GM12878 (cell line): ENCODE data around the gene SLIT1. TPM values are rescaled to one million over a fixed set of nuclear protein-coding genes. Genes with fewer than 3 reads are reported as not detected.

Experiments used
- ATAC-seq: fragments of 200-7000 bp; cut with Tn5 transposase; 3 replicates; pipeline ENCODE4 v1.9.1; 2020; ENCODE audit warnings: mild to moderate bottlenecking, moderate library complexity
- BruUV-seq: library from RNA; stranded (reverse); fragments of 400-500 nt; replicated peaks from 2 replicates; lab custom pipeline; 2021; lab: Mats Ljungman, UMichigan
- CTCF ChIA-PET: fragments of 300-600 bp; sonication (Branson Sonifier 250); formaldehyde crosslinking; extraction: SDS; loops from one replicate; lab custom pipeline; 2021; ENCODE audit warnings: inconsistent platforms; lab: Yijun Ruan, JAX
- POLR2A ChIA-PET: fragments of 350-600 bp; formaldehyde crosslinking; extraction: SDS; loops from one replicate; lab custom pipeline; 2021; ENCODE audit warnings: inconsistent platforms; lab: Charles Lee
- RAD21 ChIA-PET: fragments of 300-600 bp; sonication (Branson Sonifier 250); formaldehyde crosslinking; loops from one replicate; lab custom pipeline; 2023; ENCODE audit warnings: antibody characterized with exemption; ENCODE audit not compliant: unreplicated experiment; lab: Charles Lee
- SMC1A ChIA-PET: fragments of 300-600 bp; sonication (Branson Sonifier 250); formaldehyde crosslinking; loops from one replicate; lab custom pipeline; 2023; ENCODE audit not compliant: unreplicated experiment, uncharacterized antibody; lab: Charles Lee
- DNase-seq: peaks from one replicate; pipeline ENCODE4 v3.0.0-alpha.2; 2011; ENCODE audit warnings: low read depth, low spot score
- FAIRE-seq: peaks from 3 replicates; lab custom pipeline; 2011; peaks lifted over from hg19 to GRCh38; lab: Jason Lieb, UNC
- H2AFZ ChIP-seq: 2 replicates; pipeline ENCODE4 v1.6.0; 2011; ENCODE audit warnings: low read depth, low read length, control low read depth; ENCODE audit not compliant: control insufficient read depth
- H3K27ac ChIP-seq: 2 replicates; pipeline ENCODE4 v1.5.1; 2011; ENCODE audit warnings: control low read depth; ENCODE audit not compliant: control insufficient read depth, insufficient read depth
- H3K27me3 ChIP-seq, 2 experiments: replicated peaks in 1 of 2; 2 replicates each; pipeline versions ENCODE4 v1.6.0 to v1.6.1; 2011; ENCODE audit warnings: low read length in 1 of 2; ENCODE audit not compliant: control insufficient read depth in 2 of 2, insufficient read depth in 2 of 2
- H3K36me3 ChIP-seq, 2 experiments: 2 replicates each; pipeline ENCODE4 v1.5.1; 2011; ENCODE audit warnings: low read length in 1 of 2; ENCODE audit not compliant: control insufficient read depth in 2 of 2, insufficient read depth in 2 of 2
- H3K4me1 ChIP-seq: 2 replicates; pipeline ENCODE4 v1.6.1; 2011; ENCODE audit warnings: mild to moderate bottlenecking, low read length, moderate library complexity, mixed read lengths; ENCODE audit not compliant: control insufficient read depth, insufficient read depth
- H3K4me2 ChIP-seq: 2 replicates; pipeline ENCODE4 v1.6.0; 2011; ENCODE audit warnings: control low read depth; ENCODE audit not compliant: control insufficient read depth, insufficient read depth
- H3K4me3 ChIP-seq: fragments of 200-600 bp; sonication (generic); 2 replicates; pipeline ENCODE4 v1.5.1; 2016
- H3K79me2 ChIP-seq: 2 replicates; pipeline ENCODE4 v1.6.0; 2011; ENCODE audit warnings: low read length; ENCODE audit not compliant: control insufficient read depth, insufficient read depth
- H3K9ac ChIP-seq: 2 replicates; pipeline ENCODE4 v1.8.0; 2011; ENCODE audit warnings: low read length, control low read depth, mixed read lengths; ENCODE audit not compliant: control insufficient read depth, insufficient read depth
- H3K9me3 ChIP-seq: replicated peaks from 3 replicates; pipeline ENCODE4 v1.5.1; 2011; ENCODE audit warnings: mild to moderate bottlenecking, low read length; ENCODE audit not compliant: control insufficient read depth, insufficient read depth
- H4K20me1 ChIP-seq: 2 replicates; pipeline ENCODE4 v1.6.0; 2011; ENCODE audit not compliant: control insufficient read depth, insufficient read depth
- CEBPB ChIP-seq, 2 experiments: fragments of 150-350 bp in 1 of 2; IDR thresholded peaks; 2 replicates each; pipeline ENCODE4 v1.6.1; 2012 to 2014; ENCODE audit warnings: low read depth in 2 of 2, low read length in 2 of 2, borderline replicate concordance in 1 of 2, inconsistent platforms in 1 of 2
- CHD2 ChIP-seq: IDR thresholded peaks from 2 replicates; pipeline ENCODE4 v1.6.1; 2011; ENCODE audit warnings: low read depth, low read length, improper control_type of control experiment, borderline replicate concordance
- HDAC6 ChIP-seq: fragments of 200-600 bp; sonication (generic); IDR thresholded peaks from one replicate; pipeline ENCODE4 v1.8.0; 2017; ENCODE audit warnings: antibody characterized with exemption; ENCODE audit not compliant: unreplicated experiment
- IKZF1 ChIP-seq: fragments of 450-650 bp; conservative IDR thresholded peaks from 2 replicates; pipeline ENCODE4 v1.6.1; 2017; ENCODE audit warnings: antibody characterized with exemption, mild to moderate bottlenecking
- IKZF2 ChIP-seq, 2 experiments: fragments of 450-650 bp; IDR thresholded peaks; 2 replicates each; pipeline ENCODE4 v1.6.1; 2017; ENCODE audit warnings: mild to moderate bottlenecking in 2 of 2, moderate library complexity in 2 of 2
- MAX ChIP-seq: IDR thresholded peaks from 2 replicates; pipeline ENCODE4 v1.6.1; 2012; ENCODE audit warnings: low read depth, low read length, improper control_type of control experiment
- MEF2A ChIP-seq: IDR thresholded peaks from 2 replicates; pipeline ENCODE4 v1.6.1; 2011; ENCODE audit warnings: low read depth, mild to moderate bottlenecking, low read length, moderate library complexity; ENCODE audit not compliant: insufficient read depth
- MEF2B ChIP-seq: fragments of 450-650 bp; IDR thresholded peaks from 2 replicates; pipeline ENCODE4 v1.6.1; 2018; ENCODE audit warnings: mild to moderate bottlenecking, moderate library complexity; ENCODE audit not compliant: partially characterized antibody, poor library complexity, severe bottlenecking
- NFYB ChIP-seq: IDR thresholded peaks from 2 replicates; pipeline ENCODE4 v1.6.1; 2011; ENCODE audit warnings: low read depth, mild to moderate bottlenecking, low read length, improper control_type of control experiment, moderate library complexity; ENCODE audit not compliant: insufficient read depth
- NR2C2 ChIP-seq: IDR thresholded peaks from 2 replicates; pipeline ENCODE4 v1.6.1; 2011; ENCODE audit warnings: borderline replicate concordance, low read depth; ENCODE audit not compliant: control insufficient read depth, insufficient read length
- RUNX3 ChIP-seq: IDR thresholded peaks from 2 replicates; pipeline ENCODE4 v1.6.1; 2012; ENCODE audit warnings: low read length, inconsistent platforms
- YBX1 ChIP-seq: fragments of 450-650 bp; IDR thresholded peaks from 2 replicates; pipeline ENCODE4 v1.6.1; 2016; ENCODE audit warnings: antibody characterized with exemption
- ZNF207 ChIP-seq: fragments of 450-650 bp; IDR thresholded peaks from 2 replicates; pipeline ENCODE4 v1.6.1; 2014; ENCODE audit warnings: antibody characterized with exemption, mild to moderate bottlenecking, borderline replicate concordance
- WGBS: methylation state at CpG from one replicate; pipeline ENCODE4 v1.1.6; 2016; ENCODE audit warnings: low lambda C conversion rate; ENCODE audit not compliant: insufficient replicate concordance, insufficient coverage; ENCODE audit errors: missing lambda C conversion rate; 5-methylcytosine and 5-hydroxymethylcytosine counted together
- in situ Hi-C: fragments of 300-500 bp; cut with MboI; formaldehyde crosslinking; loops from 9 replicates; pipeline ENCODE4 v1.14.3; 2018; ENCODE audit warnings: mixed read lengths
- intact Hi-C: fragments of 100-400 bp; cut with micrococcal nuclease; formaldehyde crosslinking; loops from one replicate; pipeline ENCODE4 v1.14.2; 2022; ENCODE audit not compliant: unreplicated experiment
- polyA plus RNA-seq, 11 experiments: library from polyadenylated mRNA; depleted of rRNA in 4 of 11; unstranded in 6 of 11; stranded (reverse) in 5 of 11; fragments of >200 nt; fragmentation: Nextera tagmentation in 4 of 11; fragmentation: Illumina TruSeq in 1 of 11; extraction: Ambion mirVana in 4 of 11; extraction: Trizol in 1 of 11; gene quantifications; 1 replicate in 1 of 11; 2 replicates in 10 of 11; pipeline versions ENCODE4 v1.2.1 to v1.2.3, GENCODE V29; 2011 to 2016; ENCODE audit warnings: inconsistent platforms in 2 of 11, missing spikeins in 2 of 11, low read depth in 1 of 11
- total RNA-seq, 4 experiments: library from RNA; depleted of rRNA in 3 of 4; stranded (reverse); fragments of >200 nt in 3 of 4; fragmentation: Illumina TruSeq in 1 of 4; extraction: Trizol in 1 of 4; gene quantifications; 2 replicates each; pipeline versions ENCODE4 v1.2.1 to v1.2.3, GENCODE V29; 2013 to 2021
- TF ChIP-seq, protein P1 (sequence below): fragments of 450-650 bp; IDR thresholded peaks from 2 replicates; pipeline ENCODE4 v1.6.1; 2014; ENCODE audit warnings: mild to moderate bottlenecking
- TF ChIP-seq, protein P2 (sequence below), 3 experiments: IDR thresholded peaks in 2 of 3; conservative IDR thresholded peaks in 1 of 3; 2 replicates each; pipeline ENCODE4 v1.5.1; 2011; ENCODE audit warnings: low read depth in 3 of 3, low read length in 3 of 3, mild to moderate bottlenecking in 3 of 3, control low read depth in 2 of 3, moderate library complexity in 2 of 3, inconsistent platforms in 1 of 3, mixed read lengths in 1 of 3; ENCODE audit not compliant: control insufficient read depth in 2 of 3, insufficient read depth in 1 of 3; ENCODE audit errors: extremely low read depth in 1 of 3

Gene SLIT1
- total and polyA plus RNA-seq, 10 of the 15 experiments (the other 5 are each of a cell fraction or from before 2014, with no cell fraction given): 0.04 to 0.19 (median 0.06) TPM; not detected in 4

DNA sequence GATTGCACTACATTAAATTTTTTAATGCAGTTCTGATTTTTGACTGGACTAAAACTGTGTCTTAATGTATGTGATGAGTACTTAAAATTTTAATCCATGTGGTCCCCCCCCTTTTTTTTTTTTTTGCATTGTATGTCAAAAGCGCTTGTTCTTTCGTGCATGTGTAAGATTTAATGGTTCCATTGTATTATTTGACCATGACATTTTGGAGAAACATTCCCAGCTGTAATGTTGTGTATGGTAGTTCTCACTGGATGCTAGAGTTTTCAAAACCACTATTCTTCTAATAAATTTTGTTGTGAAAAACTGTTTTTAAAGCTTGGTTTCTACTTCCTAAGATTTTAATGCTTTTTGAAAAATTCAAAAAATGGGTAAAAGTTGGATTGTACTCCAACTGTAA, 221.6 kb downstream of the SLIT1 start:
- H3K79me2 ChIP-seq: no peaks in the 10 kb centered on the region
- H3K4me1 ChIP-seq: no peaks in the 10 kb centered on the region
- H3K9me3 ChIP-seq: no peaks in the 10 kb centered on the region
- no TSS peak for BruUV-seq
- FAIRE-seq (no peak), DNase-seq (no peak), ATAC-seq (no peak)
- no peak overlapping the region for H3K27ac ChIP-seq
- no peaks in the 10 kb centered on the region for H4K20me1 ChIP-seq
- ChIA-PET CTCF (interaction anchor here (1.9 kb wide), 1 partner anchor 73 kb away, joined by 4 read pairs; no protein-coding TSS in a partner anchor), RAD21 (no interaction called here), POLR2A (no interaction called here), SMC1A (interaction anchor here (1.3 kb wide), 1 partner anchor 20 kb away, joined by 6 read pairs; no protein-coding TSS in a partner anchor)
- TF ChIP-seq NFYB (no peak), IKZF1 (no peak), CHD2 (no peak), NR2C2 (no peak), MAX (no peak), CEBPB (IDR thresholded peaks at IDR 0.05; ENCODE audit: borderline replicate concordance in 1 of 2, low read depth in 2 of 2, low read length in 2 of 2) (no peak), MEF2B (no peak), IKZF2 (IDR thresholded peaks at IDR 0.05) (no peak), MEF2A (no peak), YBX1 (no peak), RUNX3 (no peak), ZNF207 (no peak), HDAC6 (no peak)
- TF ChIP-seq, protein P1, sequence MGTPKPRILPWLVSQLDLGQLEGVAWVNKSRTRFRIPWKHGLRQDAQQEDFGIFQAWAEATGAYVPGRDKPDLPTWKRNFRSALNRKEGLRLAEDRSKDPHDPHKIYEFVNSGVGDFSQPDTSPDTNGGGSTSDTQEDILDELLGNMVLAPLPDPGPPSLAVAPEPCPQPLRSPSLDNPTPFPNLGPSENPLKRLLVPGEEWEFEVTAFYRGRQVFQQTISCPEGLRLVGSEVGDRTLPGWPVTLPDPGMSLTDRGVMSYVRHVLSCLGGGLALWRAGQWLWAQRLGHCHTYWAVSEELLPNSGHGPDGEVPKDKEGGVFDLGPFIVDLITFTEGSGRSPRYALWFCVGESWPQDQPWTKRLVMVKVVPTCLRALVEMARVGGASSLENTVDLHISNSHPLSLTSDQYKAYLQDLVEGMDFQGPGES: no peak
- TF ChIP-seq, protein P2, sequence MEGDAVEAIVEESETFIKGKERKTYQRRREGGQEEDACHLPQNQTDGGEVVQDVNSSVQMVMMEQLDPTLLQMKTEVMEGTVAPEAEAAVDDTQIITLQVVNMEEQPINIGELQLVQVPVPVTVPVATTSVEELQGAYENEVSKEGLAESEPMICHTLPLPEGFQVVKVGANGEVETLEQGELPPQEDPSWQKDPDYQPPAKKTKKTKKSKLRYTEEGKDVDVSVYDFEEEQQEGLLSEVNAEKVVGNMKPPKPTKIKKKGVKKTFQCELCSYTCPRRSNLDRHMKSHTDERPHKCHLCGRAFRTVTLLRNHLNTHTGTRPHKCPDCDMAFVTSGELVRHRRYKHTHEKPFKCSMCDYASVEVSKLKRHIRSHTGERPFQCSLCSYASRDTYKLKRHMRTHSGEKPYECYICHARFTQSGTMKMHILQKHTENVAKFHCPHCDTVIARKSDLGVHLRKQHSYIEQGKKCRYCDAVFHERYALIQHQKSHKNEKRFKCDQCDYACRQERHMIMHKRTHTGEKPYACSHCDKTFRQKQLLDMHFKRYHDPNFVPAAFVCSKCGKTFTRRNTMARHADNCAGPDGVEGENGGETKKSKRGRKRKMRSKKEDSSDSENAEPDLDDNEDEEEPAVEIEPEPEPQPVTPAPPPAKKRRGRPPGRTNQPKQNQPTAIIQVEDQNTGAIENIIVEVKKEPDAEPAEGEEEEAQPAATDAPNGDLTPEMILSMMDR (IDR thresholded peaks at IDR 0.05 in 2 of 3, conservative IDR thresholded peaks at IDR 0.05 in 1 of 3; ENCODE audit: control insufficient read depth in 2 of 3, extremely low read depth in 1 of 3, insufficient read depth in 1 of 3, low read depth in 3 of 3, low read length in 3 of 3): no peak
- no peak overlapping the region for H2AFZ ChIP-seq
- no peaks in the 10 kb centered on the region; a peak in 1 of 4 replicates for H3K36me3 ChIP-seq
- in situ Hi-C loops: no loop called here
- intact Hi-C loops: no loop called here
- 91% methylated on average over 2 of the region's 2 CpGs for WGBS
- no peak overlapping the region for H3K9ac ChIP-seq
- H3K27me3 ChIP-seq: no peaks in the 10 kb centered on the region
- H3K4me3 ChIP-seq: no peak overlapping the region
- H3K4me2 ChIP-seq: no peak overlapping the region
